DND-41 (cell line): ENCODE measurements around the gene GALNTL6.

ENCODE experiments used
- CTCF ChIP-seq: IDR thresholded peaks from 2 replicates; pipeline ENCODE4 v1.5.1; 2012; ENCODE audit warnings: borderline replicate concordance, low read length, moderate library complexity, mild to moderate bottlenecking; ENCODE audit not compliant: poor library complexity, severe bottlenecking; ENCODE audit errors: extremely low read depth
- EZH2 ChIP-seq: IDR thresholded peaks from 3 replicates; pipeline ENCODE4 v1.6.1; 2012; ENCODE audit warnings: borderline replicate concordance, low read depth, mild to moderate bottlenecking, moderate library complexity, low read length, inconsistent platforms; ENCODE audit not compliant: severe bottlenecking

GRCh38 chr4:172928347-172928746 lies 1115.1 kb downstream of the GALNTL6 start:
- no peak for TF ChIP-seq CTCF
- no peak for TF ChIP-seq EZH2
